ENCODE data around the gene UPK3BL2.
"Not testable (repeated sequence)": the region's sequence is repeated elsewhere in the genome, so short reads cannot be mapped to it uniquely, and the experiment has no call there.

The UPK3BL2 gene

GRCh38 chr7:102543596-102543995 lies at the start of gene UPK3BL2:
TSS of gene UPK3BL2 (minus strand) at chr7:102543696. CDS start at chr7:102543636, 60 bp downstream.
- H3K9ac ChIP-seq (ENCODE audit: low read length); H3K4me1 ChIP-seq (ENCODE audit: control insufficient read depth, insufficient read depth, low read length); H3K9me3 ChIP-seq (ENCODE audit: control insufficient read depth, low read length); DNase-seq (ENCODE audit: low read depth); H3K36me3 ChIP-seq (ENCODE audit: control insufficient read depth, insufficient read depth, low read length, severe bottlenecking); H3K27me3 ChIP-seq (replicated peaks; ENCODE audit: control insufficient read depth, insufficient read depth, low read length); H3K4me3 ChIP-seq (ENCODE audit: low read length): not testable (repeated sequence)

- H3K27me3 ChIP-seq (replicated peaks; ENCODE audit: control insufficient read depth, insufficient read depth, low read length); H3K9me3 ChIP-seq (ENCODE audit: control insufficient read depth, low read length); DNase-seq (ENCODE audit: low read depth); H3K36me3 ChIP-seq (ENCODE audit: control insufficient read depth, insufficient read depth, low read length, severe bottlenecking); H3K4me1 ChIP-seq (ENCODE audit: control insufficient read depth, insufficient read depth, low read length); H3K4me3 ChIP-seq (ENCODE audit: low read length); H3K9ac ChIP-seq (ENCODE audit: low read length): not testable (repeated sequence)
These were observed 49.1 kb upstream of the UPK3BL2 start for GRCh38 chr7:102592477-102593019.

GRCh38 chr7:102589857-102590256 lies 46.4 kb upstream of the UPK3BL2 start:
- not testable (repeated sequence) for H3K9ac ChIP-seq (ENCODE audit: low read length); H3K4me3 ChIP-seq (ENCODE audit: low read length); H3K36me3 ChIP-seq (ENCODE audit: control insufficient read depth, insufficient read depth, low read length, severe bottlenecking); H3K27me3 ChIP-seq (replicated peaks; ENCODE audit: control insufficient read depth, insufficient read depth, low read length); H3K4me1 ChIP-seq (ENCODE audit: control insufficient read depth, insufficient read depth, low read length); DNase-seq (ENCODE audit: low read depth); H3K9me3 ChIP-seq (ENCODE audit: control insufficient read depth, low read length)

GRCh38 chr7:102583495-102583894 lies 40.0 kb upstream of the UPK3BL2 start:
- not testable (repeated sequence) for H3K27me3 ChIP-seq (replicated peaks; ENCODE audit: control insufficient read depth, insufficient read depth, low read length); H3K4me1 ChIP-seq (ENCODE audit: control insufficient read depth, insufficient read depth, low read length); H3K4me3 ChIP-seq (ENCODE audit: low read length); DNase-seq (ENCODE audit: low read depth); H3K9ac ChIP-seq (ENCODE audit: low read length); H3K36me3 ChIP-seq (ENCODE audit: control insufficient read depth, insufficient read depth, low read length, severe bottlenecking); H3K9me3 ChIP-seq (ENCODE audit: control insufficient read depth, low read length)

GRCh38 chr7:102581722-102582121 lies 38.2 kb upstream of the UPK3BL2 start:
- H3K9ac ChIP-seq (ENCODE audit: low read length); DNase-seq (ENCODE audit: low read depth); H3K4me3 ChIP-seq (ENCODE audit: low read length); H3K27me3 ChIP-seq (replicated peaks; ENCODE audit: control insufficient read depth, insufficient read depth, low read length); H3K36me3 ChIP-seq (ENCODE audit: control insufficient read depth, insufficient read depth, low read length, severe bottlenecking); H3K9me3 ChIP-seq (ENCODE audit: control insufficient read depth, low read length); H3K4me1 ChIP-seq (ENCODE audit: control insufficient read depth, insufficient read depth, low read length): not testable (repeated sequence)

GRCh38 chr7:102578486-102578885 lies 35.0 kb upstream of the UPK3BL2 start:
- not testable (repeated sequence) for H3K36me3 ChIP-seq (ENCODE audit: control insufficient read depth, insufficient read depth, low read length, severe bottlenecking); H3K9me3 ChIP-seq (ENCODE audit: control insufficient read depth, low read length); H3K9ac ChIP-seq (ENCODE audit: low read length); DNase-seq (ENCODE audit: low read depth); H3K27me3 ChIP-seq (replicated peaks; ENCODE audit: control insufficient read depth, insufficient read depth, low read length); H3K4me3 ChIP-seq (ENCODE audit: low read length); H3K4me1 ChIP-seq (ENCODE audit: control insufficient read depth, insufficient read depth, low read length)

- not testable (repeated sequence) for H3K36me3 ChIP-seq (ENCODE audit: control insufficient read depth, insufficient read depth, low read length, severe bottlenecking); H3K4me1 ChIP-seq (ENCODE audit: control insufficient read depth, insufficient read depth, low read length); H3K9me3 ChIP-seq (ENCODE audit: control insufficient read depth, low read length); H3K27me3 ChIP-seq (replicated peaks; ENCODE audit: control insufficient read depth, insufficient read depth, low read length); H3K9ac ChIP-seq (ENCODE audit: low read length); H3K4me3 ChIP-seq (ENCODE audit: low read length); DNase-seq (ENCODE audit: low read depth)
These were observed 34.1 kb upstream of the UPK3BL2 start for GRCh38 chr7:102577315-102578240.

GRCh38 chr7:102576363-102576762 lies 32.9 kb upstream of the UPK3BL2 start:
- not testable (repeated sequence) for DNase-seq (ENCODE audit: low read depth); H3K9ac ChIP-seq (ENCODE audit: low read length); H3K36me3 ChIP-seq (ENCODE audit: control insufficient read depth, insufficient read depth, low read length, severe bottlenecking); H3K27me3 ChIP-seq (replicated peaks; ENCODE audit: control insufficient read depth, insufficient read depth, low read length); H3K4me1 ChIP-seq (ENCODE audit: control insufficient read depth, insufficient read depth, low read length); H3K4me3 ChIP-seq (ENCODE audit: low read length); H3K9me3 ChIP-seq (ENCODE audit: control insufficient read depth, low read length)

- not testable (repeated sequence) for H3K27me3 ChIP-seq (replicated peaks; ENCODE audit: control insufficient read depth, insufficient read depth, low read length); H3K9me3 ChIP-seq (ENCODE audit: control insufficient read depth, low read length); H3K36me3 ChIP-seq (ENCODE audit: control insufficient read depth, insufficient read depth, low read length, severe bottlenecking); DNase-seq (ENCODE audit: low read depth); H3K4me3 ChIP-seq (ENCODE audit: low read length); H3K4me1 ChIP-seq (ENCODE audit: control insufficient read depth, insufficient read depth, low read length); H3K9ac ChIP-seq (ENCODE audit: low read length)
These were observed 31.1 kb upstream of the UPK3BL2 start for GRCh38 chr7:102574607-102575006.

- DNase-seq (ENCODE audit: low read depth), result peak; percentile 97
- not testable (repeated sequence) for H3K4me1 ChIP-seq (ENCODE audit: control insufficient read depth, insufficient read depth, low read length); H3K9me3 ChIP-seq (ENCODE audit: control insufficient read depth, low read length); H3K27me3 ChIP-seq (replicated peaks; ENCODE audit: control insufficient read depth, insufficient read depth, low read length); H3K36me3 ChIP-seq (ENCODE audit: control insufficient read depth, insufficient read depth, low read length, severe bottlenecking)
- peak within 1 kb of the TSS; percentile 81 for H3K4me3 ChIP-seq (ENCODE audit: low read length)
- H3K9ac ChIP-seq (ENCODE audit: low read length), result peak within 1 kb of the TSS; percentile 85
These were observed 29.1 kb upstream of the UPK3BL2 start, which contains the start of gene POLR2J3 for GRCh38 chr7:102572261-102573239. TSS of gene POLR2J3 (minus strand) at chr7:102572583. CDS start at chr7:102572521, 62 bp downstream.

GRCh38 chr7:102568620-102569019 lies 25.1 kb upstream of the UPK3BL2 start:
- DNase-seq (ENCODE audit: low read depth); H3K4me3 ChIP-seq (ENCODE audit: low read length); H3K27me3 ChIP-seq (replicated peaks; ENCODE audit: control insufficient read depth, insufficient read depth, low read length); H3K36me3 ChIP-seq (ENCODE audit: control insufficient read depth, insufficient read depth, low read length, severe bottlenecking); H3K9me3 ChIP-seq (ENCODE audit: control insufficient read depth, low read length); H3K9ac ChIP-seq (ENCODE audit: low read length); H3K4me1 ChIP-seq (ENCODE audit: control insufficient read depth, insufficient read depth, low read length): not testable (repeated sequence)

Measured in adipocyte (in vitro differentiated cells).